Memory B cell (primary cell): ENCODE measurements around the gene COPZ1.

ENCODE experiments used
- ATAC-seq: fragments of 150-1000 bp; cut with Tn5 transposase; 2 replicates; pipeline ENCODE4 v1.10.0; 2021; ENCODE audit warnings: low read depth, mild to moderate bottlenecking, moderate library complexity
- DNase-seq, 2 donors: peaks; one replicate each; pipeline ENCODE4 v3.0.0; 2022; ENCODE audit warnings: low spot score in 2 of 2
- H3K27ac Mint-ChIP-seq: one replicate; pipeline ENCODE4 v1.8.0; 2022; ENCODE audit warnings: mild to moderate bottlenecking, moderate library complexity, mixed read lengths
- H3K27me3 Mint-ChIP-seq: one replicate; pipeline ENCODE4 v1.8.0; 2022; ENCODE audit warnings: mixed read lengths
- H3K36me3 Mint-ChIP-seq: one replicate; pipeline ENCODE4 v1.8.0; 2022; ENCODE audit warnings: mild to moderate bottlenecking, mixed read lengths
- H3K4me1 Mint-ChIP-seq: one replicate; pipeline ENCODE4 v1.8.0; 2022; ENCODE audit warnings: mixed read lengths
- H3K4me3 Mint-ChIP-seq: one replicate; pipeline ENCODE4 v1.8.0; 2022; ENCODE audit warnings: mild to moderate bottlenecking, moderate library complexity, mixed read lengths
- H3K9me3 Mint-ChIP-seq: one replicate; pipeline ENCODE4 v1.8.0; 2022; ENCODE audit warnings: mixed read lengths

The COPZ1 gene

DNA sequence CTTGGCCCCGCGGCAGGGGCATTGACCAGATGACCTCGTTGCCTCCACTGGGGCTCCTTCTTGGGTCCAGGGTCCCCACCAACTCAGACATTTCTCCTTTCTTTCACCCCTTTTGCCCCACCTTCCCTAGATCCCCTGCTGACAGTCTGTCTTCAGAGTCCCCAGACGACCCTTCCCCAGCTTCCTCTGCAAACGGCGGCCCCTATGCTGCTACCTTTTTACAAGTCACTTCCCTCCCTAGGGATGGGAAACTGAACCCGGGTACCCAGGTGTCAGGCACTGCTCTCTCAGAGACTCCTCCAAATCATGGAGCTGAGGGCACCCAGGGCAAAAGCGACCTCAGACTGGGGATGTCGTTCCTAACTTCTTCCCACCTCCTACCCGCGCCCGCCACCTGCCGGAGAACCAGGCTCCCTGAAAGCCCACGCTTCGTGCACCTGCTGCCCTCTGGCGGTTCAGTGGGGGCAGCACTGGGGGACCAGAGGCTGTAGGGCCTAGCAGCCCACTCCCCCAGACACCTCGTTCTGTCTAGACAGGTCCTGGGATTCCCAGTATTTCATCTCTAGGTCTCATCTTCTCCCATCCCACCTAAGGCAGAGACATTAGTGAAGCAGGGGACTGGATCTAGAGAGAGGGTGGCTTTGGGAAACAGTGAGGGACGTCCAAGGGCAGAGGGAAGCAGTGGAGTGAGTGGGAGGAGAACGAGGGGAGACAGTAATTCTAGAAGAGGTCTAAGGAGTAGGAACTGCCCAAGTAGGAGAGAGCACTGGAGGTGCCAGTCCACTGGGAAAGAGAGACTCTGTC is 54.7 kb downstream of the COPZ1 start:
- peaks cover 21% of the 10 kb centered on the region for H3K4me1 Mint-ChIP-seq
- H3K36me3 Mint-ChIP-seq: no peaks in the 10 kb centered on the region
- DNase-seq (peak; percentile 84 to 94), ATAC-seq (peak; percentile 90)
- H3K4me3 Mint-ChIP-seq: peak overlapping the region; percentile 62
- H3K27me3 Mint-ChIP-seq: no peaks in the 10 kb centered on the region
- no peaks in the 10 kb centered on the region for H3K9me3 Mint-ChIP-seq
- no peak overlapping the region for H3K27ac Mint-ChIP-seq

DNA sequence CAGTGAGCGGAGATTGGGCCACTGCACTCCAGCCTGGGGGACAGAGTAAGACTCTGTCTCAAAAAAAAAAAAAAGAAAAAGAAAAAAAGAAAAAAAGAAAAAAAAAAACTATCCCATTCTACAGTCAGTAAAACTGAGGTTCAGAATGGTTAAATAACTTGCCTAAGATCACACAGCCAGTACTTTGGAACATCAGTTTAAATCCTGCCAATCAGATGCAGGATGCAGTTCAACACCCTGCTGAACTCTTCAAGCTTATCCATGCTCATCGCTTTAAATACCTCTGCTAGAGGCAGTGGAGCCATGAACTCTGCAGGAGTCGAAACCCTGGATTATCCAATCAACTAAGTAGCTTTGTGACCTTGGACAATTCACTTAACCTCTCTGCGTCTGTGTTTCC is 56.2 kb downstream of the COPZ1 start:
- Mint-ChIP-seq H3K27me3 (no peaks in the 10 kb centered on the region), H3K36me3 (no peaks in the 10 kb centered on the region), H3K9me3 (no peaks in the 10 kb centered on the region), H3K4me3 (no peak overlapping the region), H3K4me1 (peaks cover 30% of the 10 kb centered on the region), H3K27ac (no peak overlapping the region)
- no peak for ATAC-seq
- DNase-seq: no peak

DNA sequence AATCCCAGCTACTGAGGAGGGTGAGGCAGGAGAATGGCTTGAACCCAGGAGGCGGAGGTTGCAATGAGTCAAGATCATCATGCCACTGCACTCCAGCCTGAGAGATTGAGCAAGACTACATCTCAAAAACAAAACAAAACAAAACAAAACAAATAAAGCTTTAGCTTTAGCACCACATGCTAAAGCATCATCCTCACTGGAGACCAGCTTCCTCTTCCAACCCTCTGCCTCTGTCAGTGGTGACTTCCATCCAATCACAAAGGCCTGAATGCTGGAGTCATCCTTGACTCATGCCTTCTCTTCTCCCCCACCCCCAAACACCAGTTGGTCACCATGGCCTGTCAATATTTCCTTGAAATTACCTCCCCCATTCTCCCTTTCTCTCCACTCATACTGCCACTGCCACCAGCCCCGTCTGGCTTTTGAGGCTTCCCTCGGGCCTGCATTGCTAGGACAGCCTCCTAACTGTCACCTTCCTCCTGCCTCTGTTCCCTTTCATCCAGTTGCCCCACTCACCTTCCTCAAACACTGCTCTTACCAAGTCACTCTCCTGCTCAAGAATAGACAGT is 58.2 kb downstream of the COPZ1 start:
- Mint-ChIP-seq H3K27me3 (no peaks in the 10 kb centered on the region), H3K9me3 (no peaks in the 10 kb centered on the region), H3K4me3 (no peak overlapping the region), H3K4me1 (peaks cover 36% of the 10 kb centered on the region), H3K36me3 (no peaks in the 10 kb centered on the region), H3K27ac (no peak overlapping the region)
- no peak for ATAC-seq
- DNase-seq: no peak

DNA sequence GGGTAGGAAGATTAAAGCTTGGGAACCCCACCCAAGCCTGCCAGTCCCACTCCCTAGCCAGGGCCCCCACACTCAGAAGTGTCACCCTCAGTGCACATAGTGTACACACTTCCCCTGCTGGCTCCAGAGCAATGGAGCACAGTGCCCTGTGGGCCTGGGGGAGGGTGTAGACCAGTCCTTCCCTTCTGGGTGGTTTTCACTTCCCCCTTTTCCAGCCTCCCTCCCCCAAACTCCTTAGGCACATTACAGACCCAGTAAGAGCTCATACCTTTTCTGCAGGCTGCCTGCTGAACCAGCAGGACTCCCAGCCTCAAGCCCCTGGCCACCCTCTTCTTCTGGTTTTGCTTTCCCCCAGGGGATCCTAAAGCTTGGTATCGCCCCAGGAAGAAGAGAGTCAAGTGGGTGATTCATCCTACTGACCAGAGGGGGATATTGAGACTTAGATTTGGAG is 59.7 kb downstream of the COPZ1 start, which contains the start of gene ZNF385A:
ZNF385A (minus strand) TSS at position 143 of the 451 bp plus-strand sequence. CDS start 219 bp downstream, outside the sequence.
- ATAC-seq: peak; percentile 75
- H3K27ac Mint-ChIP-seq: no peak within 1 kb of the TSS

DNA sequence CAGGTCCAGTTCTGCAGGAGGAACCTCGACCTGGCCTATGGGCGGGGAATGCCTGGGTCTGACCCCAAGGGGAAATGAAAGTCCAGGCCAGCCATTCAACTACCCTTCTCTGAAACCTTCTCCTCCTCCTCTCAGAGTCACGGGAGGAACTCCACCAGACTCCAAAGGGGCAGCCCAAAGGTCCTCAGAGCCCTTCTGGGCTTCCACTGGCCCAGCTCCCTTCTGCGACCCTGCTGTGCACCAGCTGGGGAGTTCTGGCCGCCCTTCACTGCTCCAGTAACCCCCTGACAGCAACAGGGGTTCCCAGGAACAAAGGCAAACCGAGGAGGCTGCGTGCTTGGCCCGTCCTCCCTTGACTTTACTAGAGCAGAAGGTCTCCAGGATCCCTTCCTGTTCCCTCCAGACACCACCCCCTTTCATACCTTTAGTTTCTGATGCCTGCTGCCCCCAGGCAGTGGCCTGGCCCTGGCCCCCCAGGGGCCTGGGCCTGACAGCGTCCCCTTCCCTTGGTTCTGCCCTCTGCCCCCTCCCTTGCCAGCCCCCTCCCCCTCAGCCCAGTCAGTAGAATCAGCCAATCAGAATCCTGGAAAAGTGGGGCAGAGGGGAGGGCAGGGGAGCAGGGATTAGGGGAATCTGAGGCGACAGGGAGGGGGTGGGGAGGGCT is 60.5 kb downstream of the COPZ1 start:
- Mint-ChIP-seq H3K4me3 (no peak overlapping the region), H3K27ac (no peak overlapping the region), H3K36me3 (no peaks in the 10 kb centered on the region), H3K27me3 (no peaks in the 10 kb centered on the region), H3K9me3 (no peaks in the 10 kb centered on the region), H3K4me1 (peaks cover 33% of the 10 kb centered on the region)
- peak; percentile 63 for ATAC-seq
- DNase-seq: peak in 1 of 2 donors; percentile 30

More for the DNA sequence above, 59.7 kb downstream of the COPZ1 start, which contains the start of gene ZNF385A:
- Mint-ChIP-seq H3K9me3 (no peaks in the 10 kb centered on the region), H3K27me3 (no peaks in the 10 kb centered on the region), H3K4me1 (peaks cover 30% of the 10 kb centered on the region), H3K36me3 (no peaks in the 10 kb centered on the region), H3K4me3 (peak within 1 kb of the TSS; percentile 43)
- DNase-seq: no peak

DNA sequence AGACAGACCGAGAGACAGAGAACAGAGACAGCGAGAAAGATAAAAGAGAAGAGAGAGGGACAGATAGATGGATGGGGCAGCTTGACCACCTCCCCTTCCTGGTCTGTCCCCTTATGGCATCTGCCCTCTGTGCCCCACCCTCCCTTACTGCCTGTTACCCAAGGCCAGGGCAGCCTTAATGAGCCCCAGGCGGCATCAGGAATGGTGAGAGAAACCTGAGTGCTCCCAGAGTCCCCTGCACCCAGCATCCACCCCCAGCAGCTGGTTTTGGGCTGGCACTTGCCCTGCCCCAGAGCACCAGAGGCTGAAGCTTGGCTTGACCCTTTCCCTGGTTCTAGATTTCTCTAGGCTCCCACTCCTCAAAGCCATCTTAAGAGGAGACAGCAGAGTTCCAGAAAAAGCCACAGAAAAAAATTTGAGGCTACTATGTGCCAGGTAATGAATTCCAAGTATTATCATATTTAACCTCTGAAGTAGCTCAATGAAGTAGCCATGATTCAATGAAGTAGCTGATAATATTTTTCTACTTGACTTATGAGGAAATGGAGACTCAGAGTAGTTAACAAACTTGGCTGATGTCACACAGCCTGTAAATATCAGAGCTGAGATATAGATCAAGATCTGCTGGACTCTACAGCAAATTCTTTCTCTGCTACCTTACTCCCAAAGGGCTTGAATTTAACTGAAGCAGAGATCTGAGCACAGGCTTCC is 61.6 kb downstream of the COPZ1 start:
- Mint-ChIP-seq H3K27ac (no peak overlapping the region), H3K27me3 (no peaks in the 10 kb centered on the region)

DNA sequence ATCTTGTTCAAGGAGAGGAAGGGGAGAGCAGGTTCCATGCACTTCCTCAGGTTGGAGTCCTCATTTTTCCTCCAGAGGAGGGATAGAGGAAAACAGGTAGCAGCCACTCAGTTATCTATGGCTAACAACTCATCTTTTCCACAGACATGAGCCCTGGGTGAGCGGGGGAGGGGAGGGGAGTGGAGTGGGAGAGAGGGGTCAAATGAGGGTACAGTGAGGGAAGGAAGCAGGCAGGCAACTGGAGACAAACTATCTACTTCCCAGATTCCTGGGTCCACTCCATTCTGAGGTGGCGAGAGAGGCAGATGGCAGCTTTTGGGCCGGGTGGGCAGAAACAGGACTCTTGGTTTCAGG is 62.2 kb downstream of the COPZ1 start:
- no peaks in the 10 kb centered on the region for H3K36me3 Mint-ChIP-seq
- peaks cover 44% of the 10 kb centered on the region for H3K4me1 Mint-ChIP-seq
- H3K27ac Mint-ChIP-seq: no peak overlapping the region

More for the DNA sequence above, 61.6 kb downstream of the COPZ1 start:
- DNase-seq (no peak), ATAC-seq (no peak)
- no peaks in the 10 kb centered on the region for H3K9me3 Mint-ChIP-seq
- H3K4me3 Mint-ChIP-seq: no peak overlapping the region
- peaks cover 39% of the 10 kb centered on the region for H3K4me1 Mint-ChIP-seq
- H3K36me3 Mint-ChIP-seq: no peaks in the 10 kb centered on the region

DNA sequence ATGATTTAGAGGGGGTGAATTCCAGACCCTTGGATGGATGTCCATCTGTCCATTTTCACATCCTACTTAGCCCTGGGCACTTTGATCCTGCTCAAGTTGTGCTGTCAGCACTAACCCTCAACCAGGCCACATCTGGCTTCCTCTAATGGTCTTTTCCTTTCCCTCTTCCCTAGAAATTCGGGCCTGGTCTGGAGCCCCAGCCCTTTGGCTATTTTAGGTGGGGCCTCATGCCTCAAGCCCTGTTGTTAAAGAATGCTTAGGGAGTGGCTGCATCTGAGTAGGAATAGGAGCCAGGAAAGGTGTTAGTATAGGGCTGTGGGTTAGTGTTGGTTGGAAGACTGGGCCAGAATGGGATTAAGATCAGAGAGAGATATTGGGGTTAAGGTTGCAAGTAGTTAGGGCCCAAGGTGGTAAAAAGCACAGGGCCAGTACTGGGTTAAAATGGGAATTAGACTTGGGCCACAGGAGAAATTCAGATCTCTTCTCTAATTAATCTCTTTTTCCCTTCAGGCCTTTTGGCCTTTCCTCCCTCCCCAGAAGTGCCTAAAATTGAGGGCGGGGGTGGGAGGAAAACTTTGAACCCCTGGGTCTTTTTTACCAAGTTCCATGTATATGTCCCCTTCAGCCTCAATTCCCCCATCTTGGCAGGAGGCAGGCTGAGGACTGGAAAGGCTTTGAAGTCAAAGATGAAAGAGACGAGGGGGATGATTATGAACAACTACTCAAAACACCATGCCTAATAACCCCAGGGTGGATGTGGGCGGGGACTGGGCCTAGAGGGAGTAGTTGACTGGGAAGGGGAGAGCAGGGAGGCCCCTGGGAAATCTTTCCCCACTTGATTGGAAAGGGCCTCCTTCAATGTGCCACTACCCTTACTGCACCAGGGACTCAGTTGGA is 63.6 kb downstream of the COPZ1 start:
- H3K4me3 Mint-ChIP-seq: no peak overlapping the region
- no peaks in the 10 kb centered on the region for H3K27me3 Mint-ChIP-seq
- no peaks in the 10 kb centered on the region for H3K36me3 Mint-ChIP-seq
- H3K9me3 Mint-ChIP-seq: no peaks in the 10 kb centered on the region
- peaks cover 44% of the 10 kb centered on the region for H3K4me1 Mint-ChIP-seq
- no peak for ATAC-seq
- no peak for DNase-seq
- peak overlapping the region; percentile 83 for H3K27ac Mint-ChIP-seq

More for the DNA sequence above, 62.2 kb downstream of the COPZ1 start:
- no peak overlapping the region for H3K4me3 Mint-ChIP-seq
- DNase-seq (no peak), ATAC-seq (no peak)
- H3K9me3 Mint-ChIP-seq: no peaks in the 10 kb centered on the region
- H3K27me3 Mint-ChIP-seq: no peaks in the 10 kb centered on the region

DNA sequence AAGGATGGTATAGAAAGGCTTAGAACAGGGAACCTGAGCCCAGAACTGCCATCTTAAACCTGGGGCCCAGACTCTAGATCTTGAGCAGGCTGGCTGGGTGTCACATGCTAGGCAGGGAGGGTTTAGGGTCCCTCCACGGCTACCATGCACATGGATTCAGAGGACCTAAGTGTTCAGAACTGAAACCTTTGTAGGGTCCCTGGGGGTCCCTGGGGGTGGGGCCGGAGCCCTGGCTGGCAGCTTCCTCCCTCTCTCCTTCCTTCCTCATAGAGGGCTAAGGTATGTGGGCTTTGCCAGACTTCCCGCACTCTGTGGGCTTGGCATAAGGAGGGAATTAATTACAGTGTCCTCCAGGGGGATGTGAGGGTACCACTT is 64.2 kb downstream of the COPZ1 start:
- Mint-ChIP-seq H3K27me3 (no peaks in the 10 kb centered on the region), H3K27ac (no peak overlapping the region), H3K9me3 (no peaks in the 10 kb centered on the region), H3K36me3 (no peaks in the 10 kb centered on the region), H3K4me1 (peaks cover 43% of the 10 kb centered on the region), H3K4me3 (no peak overlapping the region)
- ATAC-seq: no peak
- no peak for DNase-seq

DNA sequence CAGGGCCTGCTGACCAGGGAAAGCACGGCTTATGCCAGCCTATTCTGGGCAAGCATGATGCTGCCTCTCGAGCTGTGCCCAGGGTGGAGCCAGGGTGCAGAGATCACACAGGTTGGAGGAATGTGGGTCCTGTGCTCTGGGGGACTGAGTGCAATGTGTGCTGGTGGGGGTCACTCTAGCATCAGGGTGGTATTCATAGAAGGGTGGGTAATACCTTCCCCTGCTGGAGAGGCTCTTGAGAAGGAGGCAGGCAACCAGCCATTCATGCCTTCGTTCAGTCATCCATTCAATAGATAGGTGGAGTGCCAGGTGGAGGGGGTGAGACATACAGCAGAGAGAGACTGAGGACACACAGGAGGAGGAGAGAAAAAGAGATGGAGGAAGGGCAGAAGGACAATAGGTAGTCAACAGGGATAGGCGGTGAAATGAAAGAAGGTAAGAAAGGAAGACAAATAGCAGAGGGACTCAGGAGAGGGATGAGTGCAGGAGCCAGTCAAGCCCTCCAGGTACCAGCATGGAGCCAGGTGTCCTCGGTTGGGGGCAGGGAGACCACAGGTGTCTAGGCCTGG is 64.8 kb downstream of the COPZ1 start:
- Mint-ChIP-seq H3K27ac (peak overlapping the region; percentile 1), H3K4me1 (peaks cover 40% of the 10 kb centered on the region), H3K36me3 (no peaks in the 10 kb centered on the region), H3K4me3 (peak overlapping the region; percentile 92), H3K27me3 (no peaks in the 10 kb centered on the region), H3K9me3 (no peaks in the 10 kb centered on the region)
- ATAC-seq: no peak
- no peak for DNase-seq

DNA sequence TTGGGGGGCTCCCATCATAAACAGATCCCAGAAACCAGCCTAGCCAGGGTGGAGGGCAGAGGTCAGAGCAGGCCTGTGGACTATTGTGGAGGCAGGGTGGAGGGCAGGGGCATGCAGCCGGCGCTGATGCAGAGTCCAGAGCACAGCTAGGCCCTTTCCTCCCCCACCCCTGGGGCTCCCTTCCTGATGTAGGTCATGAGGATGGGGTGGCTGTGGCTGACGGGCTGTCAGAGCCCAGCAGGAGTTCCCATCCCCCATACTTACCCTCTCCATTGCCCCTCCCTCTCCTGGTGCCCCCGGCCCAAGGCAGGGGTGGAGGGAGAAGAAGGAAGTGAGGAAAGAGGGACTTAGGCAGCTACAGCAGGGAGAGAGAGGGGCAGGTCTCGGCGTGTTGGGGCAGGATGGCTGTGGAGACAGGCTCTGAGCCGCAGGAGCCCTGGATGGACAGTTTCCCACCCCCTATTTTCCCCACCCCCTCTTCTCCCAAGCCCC is 65.3 kb downstream of the COPZ1 start:
- Mint-ChIP-seq H3K36me3 (no peaks in the 10 kb centered on the region), H3K4me1 (peaks cover 35% of the 10 kb centered on the region), H3K4me3 (peak overlapping the region; percentile 92), H3K27ac (peak overlapping the region; percentile 1), H3K27me3 (no peaks in the 10 kb centered on the region), H3K9me3 (no peaks in the 10 kb centered on the region)
- no peak for DNase-seq
- ATAC-seq: no peak

DNA sequence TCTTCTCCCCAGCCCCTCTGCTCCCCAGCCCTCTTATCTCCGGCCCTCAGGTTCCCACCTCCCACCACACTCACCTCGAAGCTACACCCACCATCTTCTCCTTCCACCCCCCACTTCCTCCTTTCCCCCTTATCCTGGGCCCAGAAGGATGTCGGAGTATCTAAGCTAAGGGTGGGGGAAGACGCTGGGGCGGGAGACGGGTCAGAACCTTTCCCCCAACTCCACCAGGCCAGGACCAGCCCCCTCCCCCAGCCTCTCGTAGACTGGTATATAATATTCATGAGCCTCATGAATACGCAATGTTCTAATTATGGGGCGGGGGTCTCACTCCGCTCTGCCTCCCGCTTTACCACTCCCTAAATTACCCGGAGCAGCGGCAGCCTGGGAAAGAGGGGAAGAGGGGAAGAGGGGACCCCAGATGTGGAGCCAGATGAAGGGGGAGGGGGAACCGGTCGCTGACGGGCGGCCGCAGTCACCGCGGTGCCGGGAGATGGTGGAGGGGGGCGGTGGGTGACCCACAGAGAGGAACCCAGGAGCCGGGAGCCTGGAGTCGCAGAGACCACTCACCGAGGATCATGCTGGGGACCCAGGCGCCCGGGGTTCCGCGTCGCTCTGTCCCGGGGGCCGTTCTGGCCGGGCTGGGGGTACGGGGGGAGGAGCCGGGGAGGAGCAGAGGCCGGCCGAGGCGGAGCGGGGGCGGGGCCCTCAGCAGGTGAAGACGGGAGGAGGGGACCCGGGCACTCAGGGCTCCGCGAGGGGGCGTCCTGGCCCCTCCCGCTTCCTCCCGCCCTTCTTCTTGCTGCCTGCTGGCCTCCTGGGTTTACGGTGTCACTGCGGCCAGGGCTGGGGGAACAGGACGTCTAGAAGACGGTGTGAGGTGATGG is 66.0 kb downstream of the COPZ1 start:
- Mint-ChIP-seq H3K4me3 (peak overlapping the region; percentile 92), H3K4me1 (peaks cover 33% of the 10 kb centered on the region), H3K36me3 (no peaks in the 10 kb centered on the region), H3K27me3 (no peaks in the 10 kb centered on the region), H3K9me3 (no peaks in the 10 kb centered on the region), H3K27ac (peak overlapping the region; percentile 1)
- DNase-seq (peak; percentile 55 to 63), ATAC-seq (peak; percentile 91)
